ENCODE results near the gene ARMC3. TPM values are rescaled to one million over a fixed set of nuclear protein-coding genes. Genes with fewer than 3 reads are reported as not detected.
A peak's percentile ranks its signal among the peaks of the same experiment; 100 is the strongest.
"Not testable (repeated sequence)": the region's sequence is repeated elsewhere in the genome, so short reads cannot be mapped to it uniquely, and the experiment has no call there.

The ARMC3 gene
- total RNA-seq, 2 donors from 2014 or later, result not detected

DNA sequence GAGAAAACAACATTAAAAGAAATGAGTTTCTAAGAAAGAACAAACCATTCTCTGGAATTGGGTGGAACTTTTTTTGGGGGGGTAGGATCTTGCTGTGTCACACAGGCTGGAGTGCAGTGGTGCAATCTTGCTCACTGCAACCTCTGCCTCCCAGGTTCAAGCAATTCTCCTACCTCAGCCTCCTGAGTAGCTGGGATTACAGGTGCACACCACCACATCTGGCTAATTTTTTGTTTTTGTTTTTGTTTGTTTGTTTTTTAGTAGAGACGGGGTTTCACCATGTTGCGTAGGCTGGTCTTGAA is 136.9 kb downstream of the ARMC3 start:
- DNase-seq, ATAC-seq: not testable (repeated sequence)
- intact Hi-C loops (cut with DNase I, micrococcal nuclease), result loop anchor here in 1 of 2 donors (10.0 kb wide), 1 partner anchor 510 kb away; no protein-coding TSS in a partner anchor

DNA sequence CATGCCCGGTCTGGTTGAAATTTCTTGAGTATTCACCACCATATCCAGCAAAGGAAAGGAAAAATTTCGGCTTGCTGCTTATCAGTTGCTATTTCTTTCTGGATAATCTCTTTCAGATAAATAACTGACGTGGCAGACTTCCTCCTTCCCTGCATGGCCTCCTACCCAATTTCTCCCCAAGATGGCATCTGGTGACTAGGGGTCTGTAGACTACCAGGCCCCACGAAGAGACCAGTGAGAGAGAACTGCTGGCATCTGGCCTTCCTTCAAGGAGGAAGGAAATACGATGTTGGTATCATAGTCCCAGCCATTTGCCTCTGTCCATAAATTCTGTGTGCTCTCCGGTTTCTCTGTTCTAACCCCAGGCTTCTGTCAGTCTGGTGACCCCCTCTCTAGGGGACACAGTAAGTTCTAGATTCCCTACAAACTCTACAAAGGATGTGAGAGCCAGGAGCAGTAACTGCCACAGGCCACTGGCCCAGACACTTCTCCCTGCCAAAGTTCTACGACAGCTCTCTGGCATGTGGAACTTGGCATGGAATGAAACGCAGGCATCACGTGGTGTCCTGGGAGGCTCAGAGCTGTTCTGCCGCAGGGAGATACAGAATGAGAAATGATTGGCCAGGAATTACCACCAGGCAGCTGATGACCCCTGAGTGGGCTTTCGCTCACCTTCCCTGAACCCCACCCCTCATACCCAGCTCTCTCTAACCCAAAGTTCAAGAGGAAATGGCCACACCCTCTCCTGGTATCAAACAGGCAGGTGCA is 137.5 kb downstream of the ARMC3 start:
- ATAC-seq, result peak; percentile 92
- DNase-seq, result peak; percentile 72 to 83

DNA sequence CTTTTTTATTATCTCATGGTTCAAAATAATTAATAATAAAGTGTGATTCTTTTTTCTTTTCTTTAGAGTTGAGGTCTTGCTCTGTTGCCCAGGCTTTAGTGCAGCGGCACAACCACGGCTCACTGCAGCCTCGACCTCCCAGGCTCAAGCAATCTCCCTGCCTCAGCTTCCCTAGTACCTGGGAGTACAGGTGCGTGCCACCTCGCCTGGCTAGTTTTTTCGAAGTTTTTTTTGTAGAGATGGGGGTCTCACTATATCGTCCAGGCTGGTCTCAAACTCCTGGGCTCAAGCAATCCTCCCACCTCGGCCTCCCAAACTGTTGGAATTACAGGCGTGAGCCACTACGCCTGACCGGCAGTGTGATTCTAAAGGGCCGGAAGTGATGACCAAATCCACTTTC is 139.5 kb downstream of the ARMC3 start:
- DNase-seq (no peak), ATAC-seq (no peak)
- intact Hi-C loops (cut with DNase I, micrococcal nuclease), result loop anchor here in 1 of 2 donors (10.0 kb wide), 1 partner anchor 513 kb away; no protein-coding TSS in a partner anchor

More for the DNA sequence above, 137.5 kb downstream of the ARMC3 start:
- intact Hi-C loops (cut with DNase I, micrococcal nuclease), result loop anchor here in 1 of 2 donors (10.0 kb wide), 1 partner anchor 511 kb away; no protein-coding TSS in a partner anchor

DNA sequence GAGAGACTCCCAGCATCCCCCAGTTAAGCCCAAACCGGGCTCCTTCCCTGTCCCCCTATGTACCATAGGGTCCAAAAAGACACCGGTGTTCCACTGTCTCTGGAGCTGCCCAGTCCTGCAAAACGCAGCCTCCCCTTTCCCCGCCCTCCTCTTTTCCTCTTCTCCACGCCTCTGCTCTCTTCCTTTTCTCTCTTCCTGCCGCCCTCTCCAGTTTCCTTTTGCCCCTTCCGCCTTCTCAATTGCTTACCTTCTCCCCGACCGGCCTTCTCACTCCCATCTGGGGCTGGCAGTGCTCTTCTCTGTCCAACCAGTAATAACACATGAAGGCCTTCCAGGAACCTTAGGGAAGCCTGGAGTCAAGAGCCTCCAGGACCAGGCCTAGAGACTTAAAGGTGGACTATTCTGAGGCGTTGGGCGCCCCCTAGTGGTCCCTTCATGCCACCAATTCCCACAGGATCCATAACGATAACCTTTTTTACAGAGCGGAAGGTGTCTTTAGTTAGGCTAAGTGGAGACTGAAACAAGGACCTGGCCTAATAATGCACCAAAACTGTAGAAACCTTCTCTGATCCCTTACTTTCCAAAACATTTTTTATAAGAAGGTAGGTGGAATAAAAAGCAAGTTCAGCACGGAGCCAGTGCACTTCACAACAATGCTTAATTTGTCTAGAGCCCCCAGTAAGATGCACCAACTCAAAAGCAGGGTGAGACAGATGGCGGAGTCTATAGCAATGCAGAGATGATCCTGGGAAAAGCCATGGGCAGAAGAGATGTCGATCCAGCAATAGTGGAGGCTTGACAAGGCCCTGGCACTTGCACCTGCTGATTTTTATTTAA is 140.3 kb downstream of the ARMC3 start:
- intact Hi-C loops (cut with DNase I, micrococcal nuclease), result loop anchor here in 1 of 2 donors (10.0 kb wide), 1 partner anchor 513 kb away; no protein-coding TSS in a partner anchor
- peak; percentile 57 to 91 for DNase-seq
- ATAC-seq, result peak; percentile 72

DNA sequence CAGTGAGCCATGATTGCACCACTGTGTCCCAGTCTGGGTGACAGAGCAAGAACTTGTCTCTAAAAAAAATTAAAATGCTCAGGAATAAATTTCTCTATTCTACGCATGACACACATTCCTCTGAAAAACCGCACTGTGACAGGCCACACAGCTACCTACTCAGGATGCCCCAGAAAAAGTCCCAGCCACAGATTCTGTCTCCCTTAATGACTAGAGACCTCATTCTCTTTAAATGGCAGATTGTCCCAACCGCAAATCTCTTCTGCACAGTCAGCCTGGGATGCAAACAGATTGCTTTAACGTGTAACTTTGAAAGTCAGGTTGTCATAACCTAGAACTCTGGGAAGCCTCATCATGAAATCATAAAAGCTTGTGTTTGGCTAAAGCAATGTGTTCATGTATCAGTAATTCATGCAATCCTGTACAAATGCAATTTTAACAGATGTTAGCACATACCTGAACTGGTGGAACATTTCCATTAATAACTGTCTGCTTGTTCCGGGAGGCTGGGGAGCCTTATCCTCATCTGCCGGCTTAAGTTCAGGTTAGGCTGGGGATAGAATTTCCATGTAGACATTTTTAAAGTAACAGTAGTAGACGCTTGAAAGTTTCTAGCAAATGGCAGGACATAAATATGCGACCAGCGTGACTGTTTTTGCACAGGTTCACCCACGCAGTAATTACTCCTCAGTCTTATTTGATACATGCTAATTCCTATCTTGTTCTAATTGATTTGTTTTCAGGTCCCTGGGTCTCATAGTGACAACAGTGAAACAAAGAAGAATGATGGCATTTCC is 141.4 kb downstream of the ARMC3 start:
- intact Hi-C loops (cut with DNase I, micrococcal nuclease), result loop anchor here in 1 of 2 donors (10.0 kb wide), 1 partner anchor 514 kb away; no protein-coding TSS in a partner anchor

DNA sequence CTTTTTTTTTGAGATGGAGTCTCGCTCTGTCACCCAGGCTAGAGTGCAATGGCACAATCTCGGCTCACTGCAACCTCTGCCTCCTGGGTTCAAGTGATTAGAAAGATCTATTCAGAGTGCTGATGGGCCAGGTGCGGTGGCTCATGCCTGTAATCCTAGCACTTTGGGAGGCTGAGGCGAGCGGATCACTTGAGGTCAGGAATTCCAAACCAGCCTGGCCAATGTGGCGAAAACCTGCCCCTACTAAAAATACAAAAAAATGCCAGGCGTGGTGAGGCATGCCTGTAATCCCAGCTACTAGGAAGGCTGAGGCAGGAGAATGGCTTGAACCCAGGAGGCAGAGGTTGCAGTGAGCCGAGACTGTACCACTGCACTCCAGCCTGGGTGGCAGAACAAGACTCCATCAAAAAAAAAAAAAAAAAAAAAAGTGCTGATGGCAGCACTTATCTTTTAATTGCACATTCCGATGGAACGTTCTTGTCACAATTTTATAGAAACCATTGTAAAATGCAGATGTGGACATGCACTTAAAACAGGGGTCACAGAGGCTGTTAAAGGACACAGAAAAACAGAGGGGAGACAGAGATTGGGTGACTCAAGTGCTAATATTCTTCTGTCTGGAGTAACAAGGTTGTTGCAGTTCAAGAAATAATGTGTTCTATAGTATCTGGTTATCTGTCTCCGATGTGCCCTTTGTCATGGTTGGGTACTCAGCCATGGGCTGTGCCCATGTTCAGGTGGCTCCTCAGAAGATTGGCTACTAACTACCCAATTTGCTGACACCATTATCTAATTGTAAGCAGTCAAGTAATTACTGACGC is 142.4 kb downstream of the ARMC3 start:
- ATAC-seq; DNase-seq; intact Hi-C loops (cut with DNase I, micrococcal nuclease): not testable (repeated sequence)

More for the DNA sequence above, 141.4 kb downstream of the ARMC3 start:
- ATAC-seq, result no peak
- DNase-seq, result no peak

DNA sequence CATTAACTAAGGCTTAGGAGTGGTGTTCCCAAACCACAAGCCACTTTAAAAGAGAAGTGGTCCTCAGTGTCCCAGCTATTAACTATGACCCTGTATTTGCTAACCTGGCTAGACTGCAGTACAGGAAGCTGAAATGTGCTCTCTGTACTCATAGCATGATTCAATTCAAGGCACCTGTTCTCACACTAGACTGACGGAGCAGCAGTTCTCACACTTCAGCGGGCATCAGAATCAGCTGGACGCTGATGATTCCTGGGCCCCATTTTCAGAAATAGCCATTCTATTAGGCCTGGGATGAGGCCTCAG is 143.0 kb downstream of the ARMC3 start:
- intact Hi-C loops (cut with DNase I, micrococcal nuclease), result no loop called here
- no peak for ATAC-seq
- DNase-seq, result no peak

DNA sequence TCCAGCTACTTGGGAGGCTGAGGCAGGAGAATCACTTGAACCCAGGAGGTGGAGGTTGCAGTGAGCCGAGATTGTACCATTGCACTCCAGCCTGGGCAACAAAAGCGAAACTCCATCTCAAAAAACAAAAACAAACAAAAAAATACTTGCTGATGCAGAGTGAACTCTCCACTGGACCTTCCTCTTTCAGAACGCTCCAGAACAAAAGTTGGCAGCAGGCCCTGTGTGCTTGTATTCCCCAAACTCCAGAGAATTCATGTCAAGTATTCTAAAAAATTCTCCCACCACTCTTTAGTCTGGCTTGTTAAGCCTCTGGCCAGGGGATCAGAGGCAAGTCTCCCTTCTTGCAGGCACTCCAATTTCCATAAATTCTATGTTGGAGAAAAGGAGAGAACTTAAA is 144.7 kb downstream of the ARMC3 start:
- peak in 1 of 2 donors; percentile 35 for DNase-seq
- ATAC-seq; intact Hi-C loops (cut with DNase I, micrococcal nuclease): not testable (repeated sequence)

DNA sequence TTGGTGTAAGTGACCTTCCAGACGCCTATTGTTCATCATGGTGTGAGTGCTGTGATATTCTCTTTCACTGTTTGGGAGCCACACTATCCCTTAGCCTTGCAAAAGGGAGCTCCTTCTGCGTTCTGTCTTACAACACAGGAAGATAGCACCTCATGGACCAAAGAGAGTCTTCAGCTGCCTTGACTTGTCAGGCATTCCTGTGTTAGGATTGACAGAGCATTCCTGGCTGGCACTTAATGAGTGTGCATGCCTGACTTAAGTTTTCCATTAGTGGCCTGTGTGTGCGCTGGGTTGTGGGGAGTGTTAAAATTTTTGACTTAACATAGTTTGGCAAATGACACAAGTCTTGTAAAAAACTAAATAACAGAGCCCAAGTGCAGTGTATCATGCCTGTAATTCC is 145.7 kb downstream of the ARMC3 start:
- DNase-seq, result no peak
- no peak for ATAC-seq
- intact Hi-C loops (cut with DNase I, micrococcal nuclease), result no loop called here

DNA sequence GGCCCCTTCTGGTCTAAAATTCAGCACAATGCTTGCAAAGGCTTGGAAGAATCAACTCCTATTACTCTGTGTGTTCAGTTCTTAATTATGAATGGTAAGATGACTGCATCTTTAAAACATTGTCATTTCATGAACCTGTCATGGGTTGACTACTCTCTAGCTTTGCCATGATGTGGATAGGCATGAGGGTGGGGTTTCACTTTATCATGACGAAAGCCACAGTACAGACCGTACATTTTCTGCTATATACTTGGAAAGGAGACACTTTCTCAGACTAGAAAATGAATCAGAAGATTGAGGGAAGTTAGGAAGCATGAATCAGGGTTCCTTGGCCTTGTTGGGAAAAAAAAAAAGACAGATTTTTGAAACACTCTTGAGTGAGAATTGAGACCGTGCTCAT is 147.8 kb downstream of the ARMC3 start:
- ATAC-seq (no peak), DNase-seq (no peak)
- intact Hi-C loops (cut with DNase I, micrococcal nuclease), result no loop called here

DNA sequence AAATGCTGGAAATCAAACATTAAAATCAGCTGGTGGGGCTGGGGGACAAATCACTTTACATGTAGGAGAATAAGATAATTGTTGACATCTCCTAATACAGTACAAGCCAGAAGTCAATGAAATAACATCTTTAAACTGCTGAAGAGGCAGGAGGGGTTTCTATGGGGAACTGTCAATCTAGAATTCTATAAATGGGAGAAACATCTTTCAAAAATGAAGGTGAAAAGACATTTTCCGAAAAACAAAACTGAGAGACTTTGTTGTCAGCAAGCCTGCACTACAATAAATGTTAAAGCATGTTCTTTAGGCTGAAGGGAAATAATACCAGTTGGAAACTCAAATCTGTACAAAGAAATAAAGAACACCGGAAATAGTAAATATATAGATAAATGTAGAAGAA is 150.3 kb downstream of the ARMC3 start:
- no peak for ATAC-seq
- no peak for DNase-seq
- intact Hi-C loops (cut with DNase I, micrococcal nuclease), result no loop called here

DNA sequence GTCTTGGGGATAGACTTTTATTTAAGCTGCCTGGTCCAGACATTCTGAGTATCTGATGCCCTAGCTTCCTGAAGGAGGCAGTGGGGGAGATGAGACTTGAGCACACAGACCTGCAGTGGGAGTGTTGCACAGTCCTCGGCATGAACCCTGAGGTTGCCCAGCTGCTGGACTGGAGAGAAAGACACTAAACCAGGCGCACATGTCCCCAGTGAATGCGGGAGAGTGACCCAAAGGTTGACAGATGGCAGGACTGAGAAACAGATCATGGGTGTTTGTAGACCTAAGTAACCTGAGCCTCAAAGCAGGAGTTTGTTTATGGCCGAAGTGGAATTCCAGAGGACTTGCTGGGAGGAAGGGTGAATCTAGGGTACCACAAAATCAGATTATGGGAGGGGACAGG is 151.8 kb downstream of the ARMC3 start:
- no peak for ATAC-seq
- intact Hi-C loops (cut with DNase I, micrococcal nuclease), result no loop called here
- no peak for DNase-seq

DNA sequence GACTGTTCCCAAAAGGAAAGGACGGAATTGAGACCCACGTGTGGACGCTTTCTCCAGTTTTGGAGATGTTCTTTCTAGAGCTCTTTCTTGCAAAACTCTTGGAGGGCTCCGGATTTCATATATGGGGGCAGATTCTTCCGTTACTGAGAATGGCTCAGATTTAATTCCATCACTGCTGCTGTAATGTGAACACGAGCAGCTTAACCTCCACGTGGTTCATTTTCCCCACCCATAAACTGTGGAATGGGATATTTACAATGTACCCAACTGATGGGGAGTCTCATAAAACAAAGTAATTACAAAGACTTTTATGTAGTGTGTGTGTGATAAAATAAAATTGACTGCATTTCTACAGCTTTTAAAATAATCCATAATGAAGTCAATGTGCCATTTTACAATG is 152.4 kb downstream of the ARMC3 start:
- DNase-seq (no peak), ATAC-seq (no peak)
- intact Hi-C loops (cut with DNase I, micrococcal nuclease), result no loop called here

DNA sequence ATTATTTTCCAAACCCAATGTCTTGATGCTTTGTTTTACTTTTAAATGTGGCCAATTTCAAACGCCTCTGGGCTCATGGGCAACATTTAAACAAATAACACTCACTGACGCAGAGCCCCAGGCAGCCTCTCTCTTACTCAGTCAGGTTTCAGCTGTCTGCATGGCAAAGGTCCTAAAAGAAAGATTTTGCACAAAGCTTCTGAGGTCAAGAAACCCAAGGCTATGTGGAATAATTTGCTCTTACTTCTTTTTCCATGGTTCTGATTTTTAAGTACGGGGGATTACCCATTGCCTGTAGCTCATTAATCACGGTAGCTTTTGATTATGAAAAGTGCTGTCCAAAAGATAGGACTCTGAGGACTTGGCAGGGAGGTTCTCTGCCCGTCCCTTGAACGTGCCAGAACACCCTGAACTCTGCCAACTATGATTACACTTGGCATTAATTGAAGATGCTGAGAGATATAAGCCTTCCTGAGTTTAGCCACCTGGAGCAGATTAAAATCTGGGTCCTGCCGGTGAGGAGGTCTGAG is 153.4 kb downstream of the ARMC3 start:
- DNase-seq, result no peak
- no peak for ATAC-seq
- intact Hi-C loops (cut with DNase I, micrococcal nuclease), result no loop called here

DNA sequence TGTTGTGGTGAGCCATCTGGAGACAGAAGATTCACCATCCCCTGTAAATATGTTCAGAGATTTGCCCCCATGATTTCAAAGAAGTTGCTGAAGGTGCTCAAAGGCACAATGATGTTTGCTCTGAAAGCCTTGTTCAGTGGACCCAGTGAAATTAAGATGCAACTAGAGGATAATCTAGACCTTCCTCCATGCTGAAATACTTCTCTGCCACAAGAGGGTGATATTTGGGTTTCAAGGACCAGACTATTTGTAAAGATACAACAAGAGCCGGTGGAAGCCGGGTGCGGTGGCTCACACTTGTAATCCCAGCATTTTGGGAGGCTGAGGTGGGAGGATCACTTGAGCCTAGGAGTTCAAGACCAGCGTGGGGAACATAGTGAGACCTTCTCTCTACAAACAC is 154.0 kb downstream of the ARMC3 start:
- DNase-seq, result no peak
- ATAC-seq, result peak; percentile 55
- intact Hi-C loops (cut with DNase I, micrococcal nuclease), result no loop called here

Data from left colon (tissue), 2 donors.